SK-N-SH treated with all-trans-retinoic acid at 6 μM for 48 hours (cell line): ENCODE measurements around the gene PIPOX.

Experiments
- BACH2 ChIP-seq: fragments of 250-450 bp; sonication (Bioruptor Pico); IDR thresholded peaks from 2 replicates; pipeline ENCODE4 v1.9.0; 2021; ENCODE audit warnings: mild to moderate bottlenecking, borderline replicate concordance
- CREB5 ChIP-seq: fragments of 250-450 bp; sonication (Bioruptor Pico); IDR thresholded peaks from 2 replicates; pipeline ENCODE4 v1.5.1; 2020; ENCODE audit warnings: low read depth, mild to moderate bottlenecking, moderate library complexity
- CSDC2 ChIP-seq: fragments of 250-450 bp; sonication (Bioruptor Pico); IDR thresholded peaks from 2 replicates; pipeline ENCODE4 v1.5.0; 2020; ENCODE audit warnings: mild to moderate bottlenecking, moderate library complexity
- GLIS3 ChIP-seq: fragments of 250-450 bp; sonication (Bioruptor Pico); IDR thresholded peaks from 2 replicates; pipeline ENCODE4 v1.5.0; 2020; ENCODE audit warnings: mild to moderate bottlenecking, moderate library complexity
- OSR1 ChIP-seq: fragments of 250-450 bp; sonication (Bioruptor Pico); IDR thresholded peaks from 2 replicates; pipeline ENCODE4 v1.8.0; 2022; ENCODE audit warnings: moderate library complexity, mild to moderate bottlenecking, inconsistent platforms
- PPARA ChIP-seq: fragments of 250-450 bp; sonication (Bioruptor Pico); IDR thresholded peaks from 2 replicates; pipeline ENCODE4 v1.5.0; 2020; ENCODE audit warnings: mild to moderate bottlenecking, borderline replicate concordance
- RARB ChIP-seq: fragments of 250-450 bp; sonication (Bioruptor Pico); IDR thresholded peaks from 2 replicates; pipeline ENCODE4 v1.8.0; 2021; ENCODE audit warnings: mild to moderate bottlenecking, moderate library complexity
- ZFP3 ChIP-seq: fragments of 250-450 bp; sonication (Bioruptor Pico); IDR thresholded peaks from 2 replicates; pipeline ENCODE4 v1.5.0; 2020; ENCODE audit warnings: mild to moderate bottlenecking, moderate library complexity
- ZFP30 ChIP-seq: fragments of 450-650 bp; formaldehyde crosslinking; IDR thresholded peaks from 2 replicates; pipeline ENCODE4 v1.5.0; 2022; ENCODE audit warnings: mild to moderate bottlenecking, moderate library complexity
- ZNF565 ChIP-seq: fragments of 450-650 bp; formaldehyde crosslinking; conservative IDR thresholded peaks from 2 replicates; pipeline ENCODE4 v1.5.0; 2020; ENCODE audit warnings: low read depth, mild to moderate bottlenecking, moderate library complexity
- ZNF70 ChIP-seq: fragments of 450-650 bp; formaldehyde crosslinking; IDR thresholded peaks from 2 replicates; pipeline ENCODE4 v1.5.0; 2020; ENCODE audit warnings: mild to moderate bottlenecking, moderate library complexity
- TF ChIP-seq, protein P1 (sequence below): fragments of 250-450 bp; sonication (Bioruptor Pico); IDR thresholded peaks from 2 replicates; pipeline ENCODE4 v1.8.0; 2020; ENCODE audit warnings: mild to moderate bottlenecking, moderate library complexity, borderline replicate concordance

DNA sequence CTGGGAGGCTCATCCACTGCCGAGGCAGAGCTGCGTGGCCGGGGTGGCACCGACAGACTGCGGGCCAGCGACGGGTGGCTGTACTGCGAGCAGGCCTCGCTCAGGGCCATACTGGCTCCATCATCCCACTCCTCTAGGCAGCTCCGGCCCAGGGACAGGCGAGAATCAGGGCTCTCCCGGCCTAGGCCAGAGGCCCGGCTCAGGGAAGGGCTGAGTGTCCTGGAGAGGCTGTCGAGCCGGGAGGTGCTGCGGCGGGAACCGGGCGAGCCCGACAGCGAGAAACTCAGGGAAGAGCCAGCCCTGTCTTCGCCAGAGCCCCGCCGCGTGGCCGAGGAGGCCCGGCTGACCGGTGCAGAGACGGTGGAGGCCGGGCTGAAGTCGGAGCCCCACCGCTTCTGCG, 37.4 kb downstream of the PIPOX start:
- TF ChIP-seq PPARA (CRISPR knock-in tag) (no peak), GLIS3 (CRISPR knock-in tag) (no peak), ZFP3 (CRISPR knock-in tag) (no peak), RARB (CRISPR knock-in tag) (no peak), ZFP30 (CRISPR knock-in tag) (no peak), BACH2 (CRISPR knock-in tag) (no peak), ZNF70 (CRISPR knock-in tag) (no peak), CSDC2 (no peak), CREB5 (no peak), ZNF565 (CRISPR knock-in tag) (no peak), OSR1 (CRISPR knock-in tag) (no peak)
- TF ChIP-seq, protein P1, sequence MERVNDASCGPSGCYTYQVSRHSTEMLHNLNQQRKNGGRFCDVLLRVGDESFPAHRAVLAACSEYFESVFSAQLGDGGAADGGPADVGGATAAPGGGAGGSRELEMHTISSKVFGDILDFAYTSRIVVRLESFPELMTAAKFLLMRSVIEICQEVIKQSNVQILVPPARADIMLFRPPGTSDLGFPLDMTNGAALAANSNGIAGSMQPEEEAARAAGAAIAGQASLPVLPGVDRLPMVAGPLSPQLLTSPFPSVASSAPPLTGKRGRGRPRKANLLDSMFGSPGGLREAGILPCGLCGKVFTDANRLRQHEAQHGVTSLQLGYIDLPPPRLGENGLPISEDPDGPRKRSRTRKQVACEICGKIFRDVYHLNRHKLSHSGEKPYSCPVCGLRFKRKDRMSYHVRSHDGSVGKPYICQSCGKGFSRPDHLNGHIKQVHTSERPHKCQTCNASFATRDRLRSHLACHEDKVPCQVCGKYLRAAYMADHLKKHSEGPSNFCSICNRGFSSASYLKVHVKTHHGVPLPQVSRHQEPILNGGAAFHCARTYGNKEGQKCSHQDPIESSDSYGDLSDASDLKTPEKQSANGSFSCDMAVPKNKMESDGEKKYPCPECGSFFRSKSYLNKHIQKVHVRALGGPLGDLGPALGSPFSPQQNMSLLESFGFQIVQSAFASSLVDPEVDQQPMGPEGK (CRISPR knock-in tag), result no peak
